Gastroesophageal sphincter (tissue), 4 donors: ENCODE data around the gene CA4. TPM values are rescaled to one million over a fixed set of nuclear protein-coding genes. Genes with fewer than 3 reads are reported as not detected.

Source experiments
- ATAC-seq: fragments of 150-250 bp; one replicate; pipeline ENCODE4 v1.9.1; 2016; ENCODE audit warnings: mild to moderate bottlenecking, moderate library complexity
- H3K27ac ChIP-seq, 4 donors: fragments of 200-600 bp; sonication (generic) in 3 of 4; 1 replicate in 3 of 4; 2 replicates in 1 of 4; pipeline ENCODE4 v1.5.1; 2016 to 2019
- H3K27me3 ChIP-seq: fragments of 200-600 bp; sonication (generic); one replicate; pipeline ENCODE4 v1.5.1; 2019
- H3K36me3 ChIP-seq, 2 donors: fragments of 200-600 bp; sonication (generic); one replicate each; pipeline ENCODE4 v1.5.1; 2019; ENCODE audit warnings: control low read depth in 1 of 2
- H3K4me1 ChIP-seq, 3 donors: fragments of 200-600 bp; sonication (generic); 1 replicate in 2 of 3; 2 replicates in 1 of 3; pipeline ENCODE4 v1.5.1; 2016 to 2019; ENCODE audit warnings: control low read depth in 2 of 3
- H3K4me3 ChIP-seq, 2 donors: fragments of 200-600 bp; sonication (generic); one replicate each; pipeline ENCODE4 v1.5.1; 2019; ENCODE audit warnings: mild to moderate bottlenecking in 1 of 2, moderate library complexity in 1 of 2
- H3K9me3 ChIP-seq, 3 donors: fragments of 200-600 bp; sonication (generic); one replicate each; pipeline ENCODE4 v1.5.1; 2017 to 2019; ENCODE audit warnings: control low read depth in 2 of 3
- CTCF ChIP-seq, 4 experiments: fragments of 200-600 bp in 2 of 4; fragments of 450-650 bp in 2 of 4; sonication (generic) in 1 of 4; IDR thresholded peaks; one replicate each; pipeline ENCODE4 v1.5.1; 2017 to 2019; ENCODE audit warnings: antibody characterized with exemption in 4 of 4, mild to moderate bottlenecking in 2 of 4, moderate library complexity in 2 of 4
- EP300 ChIP-seq: sonication (generic); formaldehyde crosslinking; IDR thresholded peaks from one replicate; pipeline ENCODE4 v1.6.1; 2017; ENCODE audit warnings: antibody characterized with exemption, mild to moderate bottlenecking
- POLR2A ChIP-seq, 2 donors: fragments of 450-650 bp; IDR thresholded peaks; one replicate each; pipeline ENCODE4 v1.6.1; 2017; ENCODE audit warnings: antibody characterized with exemption in 2 of 2, mild to moderate bottlenecking in 2 of 2, moderate library complexity in 1 of 2
- POLR2AphosphoS5 ChIP-seq: sonication (generic); formaldehyde crosslinking; IDR thresholded peaks from one replicate; pipeline ENCODE4 v1.6.1; 2017; ENCODE audit warnings: antibody characterized with exemption
- WGBS, 2 donors: methylation state at CpG; one replicate each; pipeline ENCODE4 v1.1.5; 2018; ENCODE audit warnings: low coverage in 1 of 2; 5-methylcytosine and 5-hydroxymethylcytosine counted together
- total RNA-seq, 4 donors: library from RNA; depleted of rRNA; stranded (reverse); fragments of >200 nt; gene quantifications; one replicate each; pipeline ENCODE4 v1.1.0, GENCODE V29; 2016

CA4 gene
- total RNA-seq, 4 donors from 2014 or later, result 1.8 to 5.5 (median 3.3) TPM

- peak overlapping the region; percentile 3 to 81 (median 79) for H3K27ac ChIP-seq
- peaks cover 0 to 43% (median 8%) of the 10 kb centered on the region in 3 donors for H3K4me1 ChIP-seq
- H3K9me3 ChIP-seq, result no peaks in the 10 kb centered on the region
- TF ChIP-seq POLR2AphosphoS5, result peak; percentile 65
- TF ChIP-seq CTCF (IDR thresholded peaks at IDR 0.05), result peak in 1 of 4 experiments; percentile 16
- TF ChIP-seq POLR2A (IDR thresholded peaks at IDR 0.05), result peak; percentile 24 to 47
- TF ChIP-seq EP300, result no peak
- H3K36me3 ChIP-seq, result peaks cover 0 to 6% of the 10 kb centered on the region in 2 donors
- 3 to 4% methylated on average over 14 to 27 of the region's 54 CpGs for WGBS, 2 donors
- H3K4me3 ChIP-seq, result peak overlapping the region; percentile 51 to 66
- peaks cover 31% of the 10 kb centered on the region for H3K27me3 ChIP-seq
- ATAC-seq, result peak; percentile 97
Measured at GRCh38 chr17:60135151-60135950, 14.4 kb upstream of the CA4 start.

- H3K9me3 ChIP-seq, result no peaks in the 10 kb centered on the region
- no peak for TF ChIP-seq POLR2A (IDR thresholded peaks at IDR 0.05)
- no peak for TF ChIP-seq EP300
- no peak for TF ChIP-seq CTCF (IDR thresholded peaks at IDR 0.05)
- no peak for TF ChIP-seq POLR2AphosphoS5
- peaks cover 0 to 46% (median 8%) of the 10 kb centered on the region in 3 donors for H3K4me1 ChIP-seq
- no peak overlapping the region for H3K27ac ChIP-seq
- peaks cover 39% of the 10 kb centered on the region for H3K27me3 ChIP-seq
- ATAC-seq, result no peak
- peak overlapping the region in 1 of 2 donors; percentile 66 for H3K4me3 ChIP-seq
- whole genome bisulfite sequencing, 2 donors, result 66 to 72% methylated on average over 4 to 9 of the region's 13 CpGs
- peaks cover 0 to 6% of the 10 kb centered on the region in 2 donors for H3K36me3 ChIP-seq
Measured at GRCh38 chr17:60135951-60136666, 13.7 kb upstream of the CA4 start.

- no peak for TF ChIP-seq CTCF (IDR thresholded peaks at IDR 0.05)
- no peak for TF ChIP-seq POLR2AphosphoS5
- no peak for TF ChIP-seq EP300
- TF ChIP-seq POLR2A (IDR thresholded peaks at IDR 0.05), result no peak
- Histone ChIP-seq H3K4me1 (peaks cover 0 to 63% (median 12%) of the 10 kb centered on the region in 3 donors), H3K36me3 (peaks cover 0 to 1% of the 10 kb centered on the region in 2 donors), H3K4me3 (no peak overlapping the region), H3K9me3 (no peaks in the 10 kb centered on the region), H3K27me3 (peaks cover 54% of the 10 kb centered on the region), H3K27ac (no peak overlapping the region)
- WGBS, 2 donors, result 22 to 57% methylated on average over 1 of the region's 1 CpG
- ATAC-seq, result no peak
Measured at GRCh38 chr17:60137731-60138130, 12.0 kb upstream of the CA4 start.

- no peaks in the 10 kb centered on the region for H3K9me3 ChIP-seq
- no peak overlapping the region for H3K4me3 ChIP-seq
- no peak for TF ChIP-seq EP300
- no peak for TF ChIP-seq POLR2A (IDR thresholded peaks at IDR 0.05)
- no peak for TF ChIP-seq CTCF (IDR thresholded peaks at IDR 0.05)
- no peak for TF ChIP-seq POLR2AphosphoS5
- no peak overlapping the region for H3K27ac ChIP-seq
- H3K36me3 ChIP-seq, result no peaks in the 10 kb centered on the region
- H3K27me3 ChIP-seq, result peaks cover 59% of the 10 kb centered on the region
- H3K4me1 ChIP-seq, result peaks cover 0 to 62% (median 16%) of the 10 kb centered on the region in 3 donors
- no CpG with 5 or more reads among the region's 48 CpGs for WGBS, 2 donors
- no peak for ATAC-seq
Measured at GRCh38 chr17:60138769-60139437, 10.9 kb upstream of the CA4 start.
